ENCODE data around the gene CD7.

Gene CD7

GRCh38 chr17:82281502-82282238 is 35.7 kb downstream of the CD7 start:
- TF ChIP-seq ZNF565 (CRISPR knock-in tag; conservative IDR thresholded peaks at IDR 0.05; ENCODE audit: low read depth) (no peak), ZNF8 (CRISPR knock-in tag; IDR thresholded peaks at IDR 0.05) (no peak), ZNF70 (CRISPR knock-in tag; IDR thresholded peaks at IDR 0.05) (no peak), ESRRG (CRISPR knock-in tag; IDR thresholded peaks at IDR 0.05) (no peak), ISL1 (CRISPR knock-in tag; IDR thresholded peaks at IDR 0.05) (no peak), TSHZ2 (CRISPR knock-in tag; IDR thresholded peaks at IDR 0.05) (no peak), SNAI2 (CRISPR knock-in tag; IDR thresholded peaks at IDR 0.05) (no peak), ARNTL (CRISPR knock-in tag; IDR thresholded peaks at IDR 0.05; ENCODE audit: borderline replicate concordance, low read depth) (no peak), ZFP30 (CRISPR knock-in tag; IDR thresholded peaks at IDR 0.05) (no peak), PATZ1 (CRISPR knock-in tag; IDR thresholded peaks at IDR 0.05; ENCODE audit: borderline replicate concordance) (no peak), PPARA (CRISPR knock-in tag; IDR thresholded peaks at IDR 0.05; ENCODE audit: borderline replicate concordance) (no peak), ZFP3 (CRISPR knock-in tag; IDR thresholded peaks at IDR 0.05) (no peak), CSRNP3 (CRISPR knock-in tag; IDR thresholded peaks at IDR 0.05) (no peak), TCF4 (CRISPR knock-in tag; IDR thresholded peaks at IDR 0.05; ENCODE audit: borderline replicate concordance) (no peak), GLIS3 (CRISPR knock-in tag; IDR thresholded peaks at IDR 0.05) (no peak), CSDC2 (CRISPR knock-in tag; IDR thresholded peaks at IDR 0.05) (no peak), TOX (CRISPR knock-in tag; IDR thresholded peaks at IDR 0.05; ENCODE audit: borderline replicate concordance) (no peak), POU6F1 (CRISPR knock-in tag; IDR thresholded peaks at IDR 0.05; ENCODE audit: borderline replicate concordance, low read depth) (no peak), BACH2 (CRISPR knock-in tag; IDR thresholded peaks at IDR 0.05; ENCODE audit: borderline replicate concordance) (no peak), RARB (CRISPR knock-in tag; IDR thresholded peaks at IDR 0.05) (no peak)
- peak; percentile 37 for ATAC-seq

- ATAC-seq, result no peak
- TF ChIP-seq GLIS3 (CRISPR knock-in tag; IDR thresholded peaks at IDR 0.05) (no peak), CSRNP3 (CRISPR knock-in tag; IDR thresholded peaks at IDR 0.05) (no peak), ESRRG (CRISPR knock-in tag; IDR thresholded peaks at IDR 0.05) (no peak), TSHZ2 (CRISPR knock-in tag; IDR thresholded peaks at IDR 0.05) (no peak), RARB (CRISPR knock-in tag; IDR thresholded peaks at IDR 0.05) (no peak), ZC3H10 (CRISPR knock-in tag; IDR thresholded peaks at IDR 0.05) (no peak), ARNTL (CRISPR knock-in tag; IDR thresholded peaks at IDR 0.05; ENCODE audit: borderline replicate concordance, low read depth) (no peak), ZNF8 (CRISPR knock-in tag; IDR thresholded peaks at IDR 0.05) (no peak), ISL1 (CRISPR knock-in tag; IDR thresholded peaks at IDR 0.05) (no peak), SNAI2 (CRISPR knock-in tag; IDR thresholded peaks at IDR 0.05) (no peak), ZFP30 (CRISPR knock-in tag; IDR thresholded peaks at IDR 0.05) (no peak), OSR1 (CRISPR knock-in tag; IDR thresholded peaks at IDR 0.05) (no peak), PPARA (CRISPR knock-in tag; IDR thresholded peaks at IDR 0.05; ENCODE audit: borderline replicate concordance) (no peak), POU6F1 (CRISPR knock-in tag; IDR thresholded peaks at IDR 0.05; ENCODE audit: borderline replicate concordance, low read depth) (no peak), TCF4 (CRISPR knock-in tag; IDR thresholded peaks at IDR 0.05; ENCODE audit: borderline replicate concordance) (no peak), BACH2 (CRISPR knock-in tag; IDR thresholded peaks at IDR 0.05; ENCODE audit: borderline replicate concordance) (no peak)
These were observed 36.3 kb downstream of the CD7 start for GRCh38 chr17:82281076-82281475.
